Osteoblast (primary cell): ENCODE results near the gene WAC. TPM values are rescaled to one million over a fixed set of nuclear protein-coding genes. Genes with fewer than 3 reads are reported as not detected.

ENCODE experiments used
- DNase-seq: peaks from one replicate; pipeline ENCODE4 v3.0.0; 2011; ENCODE audit warnings: low spot score, mixed read lengths; ENCODE audit not compliant: insufficient read length; ENCODE audit errors: missing footprints
- H2AFZ ChIP-seq: 2 replicates; pipeline ENCODE4 v1.6.0; 2011; ENCODE audit warnings: mild to moderate bottlenecking, low read length
- H3K27ac ChIP-seq: 2 replicates; pipeline ENCODE4 v1.5.1; 2011; ENCODE audit warnings: mild to moderate bottlenecking, low read depth, low read length, moderate library complexity
- H3K27me3 ChIP-seq: 2 replicates; pipeline ENCODE4 v1.6.0; 2012; ENCODE audit warnings: mild to moderate bottlenecking, control low read depth, inconsistent platforms, low read length, moderate library complexity; ENCODE audit not compliant: insufficient read depth
- H3K36me3 ChIP-seq: 2 replicates; pipeline ENCODE4 v1.5.1; 2011; ENCODE audit warnings: mild to moderate bottlenecking, low read length, control low read depth, moderate library complexity; ENCODE audit not compliant: insufficient read depth
- H3K4me1 ChIP-seq: 2 replicates; pipeline ENCODE4 v1.5.1; 2011; ENCODE audit warnings: mild to moderate bottlenecking, low read length, control low read depth, moderate library complexity; ENCODE audit not compliant: insufficient read depth
- H3K4me2 ChIP-seq: 2 replicates; pipeline ENCODE4 v1.6.0; 2011; ENCODE audit warnings: mild to moderate bottlenecking, low read length; ENCODE audit not compliant: insufficient read depth
- H3K4me3 ChIP-seq: fragments of 200-600 bp; sonication (generic); 3 replicates; pipeline ENCODE4 v1.5.1; 2012; ENCODE audit warnings: mild to moderate bottlenecking, low read length, inconsistent platforms; ENCODE audit not compliant: insufficient read depth
- H3K79me2 ChIP-seq: 2 replicates; pipeline ENCODE4 v1.6.0; 2012; ENCODE audit warnings: mild to moderate bottlenecking, low read length, control low read depth, inconsistent platforms; ENCODE audit not compliant: insufficient read depth
- H3K9me3 ChIP-seq: 2 replicates; pipeline ENCODE4 v1.5.1; 2011; ENCODE audit warnings: low read depth, low read length, control low read depth
- H4K20me1 ChIP-seq: 2 replicates; pipeline ENCODE4 v1.6.0; 2012; ENCODE audit warnings: mild to moderate bottlenecking, low read length, control low read depth; ENCODE audit not compliant: insufficient read depth
- small RNA-seq: library from RNA; depleted of rRNA; stranded (forward); fragments of <200 nt; gene quantifications from one replicate; pipeline ENCODE3, GENCODE V24; 2012
- total RNA-seq: library from RNA; depleted of rRNA; stranded (reverse); fragments of >200 nt; gene quantifications from 2 replicates; pipeline ENCODE4 v1.2.3, GENCODE V29; 2012
- TF ChIP-seq, protein P1 (sequence below): IDR thresholded peaks from 2 replicates; pipeline ENCODE4 v1.5.1; 2011; ENCODE audit warnings: mild to moderate bottlenecking, low read depth, low read length, moderate library complexity; ENCODE audit errors: extremely low read depth

WAC gene
- total RNA-seq, 1 donor, result 77.1 TPM

DNA sequence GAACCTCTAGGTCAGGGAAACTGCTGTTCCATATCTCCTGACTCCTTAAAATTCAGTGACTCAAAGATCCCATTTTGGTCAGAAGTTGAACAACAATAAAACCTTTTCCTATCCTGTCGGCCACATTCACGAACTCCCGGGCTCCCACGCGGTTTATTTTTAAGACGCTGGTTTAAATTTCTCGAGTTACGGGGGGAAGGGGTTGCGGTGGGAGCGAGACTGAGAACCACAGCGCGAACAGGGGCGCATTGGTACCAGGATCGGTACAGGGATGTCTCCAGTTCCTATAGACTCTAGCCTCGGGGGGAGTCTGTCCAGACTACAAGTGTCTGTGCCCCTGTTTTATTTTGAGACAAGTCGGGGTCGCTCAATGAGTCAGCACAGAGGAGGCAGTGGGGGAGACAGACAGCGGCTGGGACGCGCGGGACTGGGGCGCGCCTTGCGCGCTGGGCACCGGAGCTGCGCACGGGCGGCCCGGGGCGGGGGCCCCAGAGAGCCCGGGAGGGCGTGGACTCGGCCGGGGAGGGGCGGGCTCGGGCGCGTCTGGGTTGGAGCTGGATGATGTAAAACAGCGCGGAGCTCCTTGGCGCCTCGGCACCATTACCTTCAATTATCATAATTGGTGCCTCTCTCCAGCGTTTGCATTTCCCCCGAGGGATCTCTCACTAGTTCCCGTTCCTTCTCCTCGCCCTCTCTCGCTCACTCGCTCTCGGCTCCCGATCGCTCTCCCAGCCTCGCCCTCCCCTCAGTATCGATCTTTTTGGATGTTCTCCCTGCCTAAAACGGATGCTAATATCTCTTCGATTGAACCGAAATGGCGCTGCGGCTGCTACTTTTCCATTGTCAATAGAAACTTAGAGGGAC lies 135.7 kb downstream of the WAC start:
- H3K27me3 ChIP-seq, result peaks cover 54% of the 10 kb centered on the region
- no peak overlapping the region for H3K27ac ChIP-seq
- H3K79me2 ChIP-seq, result no peaks in the 10 kb centered on the region

DNA sequence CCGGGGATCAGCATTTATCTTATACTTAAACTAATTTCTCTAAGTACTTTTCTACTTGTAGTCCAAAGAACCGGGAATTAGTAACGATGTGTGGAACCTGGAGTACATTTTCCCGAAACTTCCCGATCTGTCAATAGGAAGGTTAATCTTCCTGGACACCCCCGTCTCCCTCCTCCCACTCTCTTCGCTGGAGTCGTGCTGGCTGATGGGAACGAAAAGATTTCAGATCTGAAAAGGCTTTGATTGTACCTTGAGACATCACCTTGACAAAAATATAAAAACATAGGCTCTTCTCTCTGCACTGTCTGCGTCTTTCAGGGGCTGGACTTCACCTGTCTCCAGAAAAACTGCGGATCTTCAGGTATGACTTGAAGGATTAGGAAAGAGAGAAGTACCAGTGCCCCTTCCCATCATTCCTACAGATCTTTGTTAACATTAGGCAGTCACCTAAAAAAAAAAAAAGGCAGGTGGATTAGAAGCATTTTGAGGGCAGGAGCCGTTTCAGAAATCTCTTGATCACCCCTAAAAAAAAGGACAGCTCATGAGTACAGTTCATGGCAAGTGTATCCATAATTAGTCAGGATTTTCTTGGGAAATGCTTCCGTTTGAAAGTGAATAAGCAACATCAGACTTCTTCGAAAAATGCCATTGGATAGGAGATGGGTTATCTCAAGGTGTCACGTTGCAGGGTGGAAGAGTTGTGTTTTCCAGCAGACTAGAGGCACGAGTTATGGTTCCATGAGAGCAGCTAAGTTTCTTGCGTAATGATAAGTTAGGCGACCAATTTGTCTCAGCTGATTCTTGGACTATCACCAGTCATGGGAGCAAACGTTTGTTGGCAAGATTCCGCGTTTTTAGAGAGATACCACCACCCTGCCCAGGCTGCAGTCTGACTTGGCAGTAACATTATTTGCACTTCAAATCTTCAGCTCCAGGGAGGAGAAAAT lies 136.6 kb downstream of the WAC start:
- H3K27ac ChIP-seq, result no peak overlapping the region
- peaks cover 10% of the 10 kb centered on the region for H3K4me1 ChIP-seq
- no peaks in the 10 kb centered on the region for H4K20me1 ChIP-seq
- H3K79me2 ChIP-seq, result no peaks in the 10 kb centered on the region
- H3K27me3 ChIP-seq, result peaks cover 61% of the 10 kb centered on the region
- peak overlapping the region; percentile 72 for H3K4me3 ChIP-seq
- DNase-seq, result no peak
- H2AFZ ChIP-seq, result peak overlapping the region; percentile 88
- TF ChIP-seq, protein P1, sequence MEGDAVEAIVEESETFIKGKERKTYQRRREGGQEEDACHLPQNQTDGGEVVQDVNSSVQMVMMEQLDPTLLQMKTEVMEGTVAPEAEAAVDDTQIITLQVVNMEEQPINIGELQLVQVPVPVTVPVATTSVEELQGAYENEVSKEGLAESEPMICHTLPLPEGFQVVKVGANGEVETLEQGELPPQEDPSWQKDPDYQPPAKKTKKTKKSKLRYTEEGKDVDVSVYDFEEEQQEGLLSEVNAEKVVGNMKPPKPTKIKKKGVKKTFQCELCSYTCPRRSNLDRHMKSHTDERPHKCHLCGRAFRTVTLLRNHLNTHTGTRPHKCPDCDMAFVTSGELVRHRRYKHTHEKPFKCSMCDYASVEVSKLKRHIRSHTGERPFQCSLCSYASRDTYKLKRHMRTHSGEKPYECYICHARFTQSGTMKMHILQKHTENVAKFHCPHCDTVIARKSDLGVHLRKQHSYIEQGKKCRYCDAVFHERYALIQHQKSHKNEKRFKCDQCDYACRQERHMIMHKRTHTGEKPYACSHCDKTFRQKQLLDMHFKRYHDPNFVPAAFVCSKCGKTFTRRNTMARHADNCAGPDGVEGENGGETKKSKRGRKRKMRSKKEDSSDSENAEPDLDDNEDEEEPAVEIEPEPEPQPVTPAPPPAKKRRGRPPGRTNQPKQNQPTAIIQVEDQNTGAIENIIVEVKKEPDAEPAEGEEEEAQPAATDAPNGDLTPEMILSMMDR, result no peak
- H3K36me3 ChIP-seq, result no peaks in the 10 kb centered on the region
- H3K9me3 ChIP-seq, result no peaks in the 10 kb centered on the region
- peak overlapping the region; percentile 91 for H3K4me2 ChIP-seq

More for the DNA sequence above, 135.7 kb downstream of the WAC start:
- H3K9me3 ChIP-seq, result no peaks in the 10 kb centered on the region
- H3K4me3 ChIP-seq, result peak overlapping the region; percentile 72
- H4K20me1 ChIP-seq, result no peaks in the 10 kb centered on the region
- H2AFZ ChIP-seq, result peak overlapping the region; percentile 88
- peak overlapping the region; percentile 91 for H3K4me2 ChIP-seq
- peaks cover 15% of the 10 kb centered on the region for H3K4me1 ChIP-seq
- TF ChIP-seq, protein P1, result no peak
- peak; percentile 76 for DNase-seq
- no peaks in the 10 kb centered on the region for H3K36me3 ChIP-seq

Small RNA genes within 50 kb of the gene (small RNA-seq; reads per million reads assigned to genes)
- not detected for gene RNU4ATAC6P
- not detected for gene RNU6-1067P

Other genes starting within 250 kb of the WAC start
- 1.5 and 2.2 TPM in 2 replicates for gene MPP7, start 230.1 kb upstream of the WAC start, total RNA-seq
- 13.6 and 14.8 TPM in 2 replicates for gene BAMBI, start 144.4 kb downstream of the WAC start, total RNA-seq